ENCODE data around the gene PTPN1.

The PTPN1 gene

GRCh38 chr20:50577175-50578018 is 67.2 kb downstream of the PTPN1 start:
- peak; percentile 83 for DNase-seq (ENCODE audit: low spot score)

- no peak for DNase-seq (ENCODE audit: low spot score)
Measured at GRCh38 chr20:50578061-50578777, 68.0 kb downstream of the PTPN1 start.

- DNase-seq (ENCODE audit: low spot score), result no peak
Measured at GRCh38 chr20:50578778-50579165, 68.6 kb downstream of the PTPN1 start.

- DNase-seq (ENCODE audit: low spot score), result no peak
Measured at GRCh38 chr20:50579511-50579910, 69.3 kb downstream of the PTPN1 start.

- DNase-seq (ENCODE audit: low spot score), result peak; percentile 59
Measured at GRCh38 chr20:50580016-50580747, 70.0 kb downstream of the PTPN1 start.

- DNase-seq (ENCODE audit: low spot score), result no peak
Measured at GRCh38 chr20:50580842-50581544, 70.8 kb downstream of the PTPN1 start.

GRCh38 chr20:50582092-50582491 is 71.9 kb downstream of the PTPN1 start:
- no peak for DNase-seq (ENCODE audit: low spot score)

GRCh38 chr20:50582591-50583234 is 72.5 kb downstream of the PTPN1 start:
- no peak for DNase-seq (ENCODE audit: low spot score)

- DNase-seq (ENCODE audit: low spot score), result no peak
Measured at GRCh38 chr20:50583442-50584150, 73.4 kb downstream of the PTPN1 start.

GRCh38 chr20:50584687-50585086 is 74.5 kb downstream of the PTPN1 start:
- no peak for DNase-seq (ENCODE audit: low spot score)

- no peak for DNase-seq (ENCODE audit: low spot score)
Measured at GRCh38 chr20:50585214-50585613, 75.0 kb downstream of the PTPN1 start.

GRCh38 chr20:50585678-50586077 is 75.5 kb downstream of the PTPN1 start:
- no peak for DNase-seq (ENCODE audit: low spot score)

GRCh38 chr20:50586531-50587232 is 76.5 kb downstream of the PTPN1 start:
- DNase-seq (ENCODE audit: low spot score), result no peak

GRCh38 chr20:50587291-50587961 is 77.2 kb downstream of the PTPN1 start:
- no peak for DNase-seq (ENCODE audit: low spot score)

- DNase-seq (ENCODE audit: low spot score), result peak; percentile 82
Measured at GRCh38 chr20:50588034-50588736, 78.0 kb downstream of the PTPN1 start.

GRCh38 chr20:50589548-50590347 is 79.6 kb downstream of the PTPN1 start:
- DNase-seq (ENCODE audit: low spot score), result no peak

- DNase-seq (ENCODE audit: low spot score), result no peak
Measured at GRCh38 chr20:50590348-50590664, 80.1 kb downstream of the PTPN1 start.

GRCh38 chr20:50591233-50591852 is 81.2 kb downstream of the PTPN1 start:
- no peak for DNase-seq (ENCODE audit: low spot score)

Measured in cerebellar cortex (tissue), 1 donor.